ENCODE results near the gene ZNF282.
"Not testable (repeated sequence)": the region's sequence is repeated elsewhere in the genome, so short reads cannot be mapped to it uniquely, and the experiment has no call there.

Gene ZNF282

GRCh38 chr7:149225106-149225505 lies 29.8 kb downstream of the ZNF282 start:
- DNase-seq (ENCODE audit: low spot score): no peak

- DNase-seq (ENCODE audit: low spot score): no peak
Observed at GRCh38 chr7:149225656-149226055, 30.3 kb downstream of the ZNF282 start.

GRCh38 chr7:149226366-149226765 lies 31.0 kb downstream of the ZNF282 start:
- DNase-seq (ENCODE audit: low spot score): not testable (repeated sequence)

GRCh38 chr7:149226840-149227494 lies 31.6 kb downstream of the ZNF282 start:
- DNase-seq (ENCODE audit: low spot score): no peak

- DNase-seq (ENCODE audit: low spot score): no peak
Observed at GRCh38 chr7:149228831-149229471, 33.6 kb downstream of the ZNF282 start.

DNA sequence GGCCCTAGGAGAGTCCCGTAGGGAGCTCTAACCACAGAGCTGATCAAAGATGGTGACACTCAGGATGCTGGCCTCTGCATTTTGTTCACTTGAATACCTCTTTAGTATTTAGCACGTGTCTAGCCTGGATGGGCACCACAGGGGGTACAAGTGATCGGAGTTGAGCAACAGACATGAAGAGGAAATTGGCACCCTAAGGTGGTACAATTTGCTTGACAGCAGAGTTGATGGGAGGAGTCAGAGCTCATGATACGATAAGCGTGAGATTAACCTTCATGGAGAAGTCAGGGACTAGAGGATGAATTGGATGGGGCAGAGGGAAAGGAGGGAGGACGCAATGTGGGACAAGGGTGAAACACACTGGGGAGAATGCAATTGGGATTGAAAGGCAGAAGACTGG lies 34.2 kb downstream of the ZNF282 start:
- no peak for DNase-seq (ENCODE audit: low spot score)

DNA sequence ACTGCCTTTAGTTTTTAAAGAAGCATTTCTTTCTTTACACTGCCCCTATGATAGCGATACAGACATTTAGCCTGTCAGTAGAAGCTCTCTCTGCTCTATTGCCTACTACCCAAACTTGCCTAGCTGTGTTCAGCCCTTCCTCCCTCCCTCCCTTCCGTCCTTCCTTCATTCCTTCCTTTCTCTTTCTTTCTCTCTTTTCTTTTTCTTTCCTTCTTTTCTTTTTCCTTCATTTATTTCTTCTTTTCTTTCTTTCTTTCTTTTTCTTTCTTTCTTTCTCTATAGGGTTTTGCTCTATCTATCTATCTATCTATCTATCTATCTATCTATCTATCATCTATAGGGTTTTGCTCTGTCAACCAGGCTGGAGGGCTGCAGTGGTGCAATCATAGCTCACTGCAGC lies 37.0 kb downstream of the ZNF282 start:
- DNase-seq (ENCODE audit: low spot score): no peak

DNA sequence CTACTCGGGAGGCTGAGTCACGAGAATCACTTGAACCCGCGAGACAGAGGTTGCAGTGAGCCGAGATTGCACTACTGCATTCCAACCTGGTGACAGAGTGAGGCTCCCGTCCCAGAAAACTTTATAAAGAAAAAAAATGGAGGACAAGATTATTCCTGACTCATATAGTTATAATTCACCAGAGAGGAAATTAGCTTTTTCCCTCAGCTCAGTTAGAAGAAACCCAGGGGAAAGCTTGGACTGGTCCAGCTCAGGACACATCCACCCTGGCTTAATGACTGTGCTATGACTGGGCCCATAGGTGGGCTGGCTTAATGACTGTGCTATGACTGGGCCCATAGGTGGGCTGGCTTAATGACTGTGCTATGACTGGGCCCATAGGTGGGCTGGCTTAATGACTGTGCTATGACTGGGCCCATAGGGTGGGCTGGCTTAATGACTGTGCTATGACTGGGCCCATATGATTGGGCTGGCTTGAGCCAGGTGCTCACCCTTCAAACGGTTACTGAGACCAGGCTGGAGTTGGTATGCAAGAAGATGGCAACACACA lies 38.4 kb downstream of the ZNF282 start:
- DNase-seq (ENCODE audit: low spot score): not testable (repeated sequence)

- DNase-seq (ENCODE audit: low spot score): no peak
Observed at GRCh38 chr7:149237502-149237901, 42.2 kb downstream of the ZNF282 start.

DNA sequence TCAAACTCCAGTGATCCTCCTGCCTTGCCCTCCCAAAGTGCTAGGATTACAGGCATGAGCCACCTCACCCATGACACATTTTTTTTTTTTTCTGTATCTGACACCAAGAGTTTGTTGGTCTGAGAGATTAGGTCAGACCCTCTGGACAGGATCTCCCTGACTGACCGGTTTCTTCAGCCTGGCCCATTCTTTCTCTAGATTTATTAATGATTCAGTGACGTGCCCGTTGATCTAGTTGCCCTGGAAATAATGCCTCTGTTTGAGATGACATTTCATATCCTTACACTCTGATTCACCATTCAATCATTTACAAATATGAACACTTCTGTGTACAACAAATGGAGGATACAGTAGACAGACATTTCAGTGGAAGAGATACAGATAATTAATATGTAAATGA lies 42.7 kb downstream of the ZNF282 start:
- DNase-seq (ENCODE audit: low spot score): no peak

- peak; percentile 96 for DNase-seq (ENCODE audit: low spot score)
Observed at GRCh38 chr7:149239345-149240143, 44.2 kb downstream of the ZNF282 start, which contains the start of gene ZNF212. Gene ZNF212, plus strand, starts transcription at chr7:149239651. Its CDS starts 128 bp downstream, at chr7:149239779.

GRCh38 chr7:149240637-149241036 lies 45.3 kb downstream of the ZNF282 start:
- no peak for DNase-seq (ENCODE audit: low spot score)

DNA sequence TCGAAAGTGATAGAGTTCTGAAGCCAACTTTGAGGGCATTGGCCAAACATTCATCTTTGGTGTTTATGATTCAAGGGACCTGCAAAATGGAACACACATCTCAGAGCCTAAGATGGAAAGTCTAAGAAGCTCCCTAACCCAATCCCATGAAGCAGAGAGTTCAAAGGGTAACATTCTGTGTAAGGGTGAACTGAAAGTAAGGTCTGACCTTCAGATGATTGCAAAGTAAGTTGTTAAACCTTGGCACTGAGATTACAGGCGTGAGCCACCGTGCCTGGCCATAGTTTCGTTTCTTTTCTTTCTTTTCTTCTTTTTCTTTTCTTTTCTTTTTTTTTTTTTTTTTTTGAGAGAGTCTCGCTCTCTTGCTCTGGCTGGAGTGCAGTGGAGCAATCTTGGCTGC lies 46.4 kb downstream of the ZNF282 start:
- DNase-seq (ENCODE audit: low spot score): no peak

GRCh38 chr7:149245244-149245643 lies 49.9 kb downstream of the ZNF282 start:
- no peak for DNase-seq (ENCODE audit: low spot score)

- no peak for DNase-seq (ENCODE audit: low spot score)
Observed at GRCh38 chr7:149245744-149246143, 50.4 kb downstream of the ZNF282 start.

GRCh38 chr7:149248777-149249176 lies 53.4 kb downstream of the ZNF282 start:
- DNase-seq (ENCODE audit: low spot score): peak; percentile 30

DNA sequence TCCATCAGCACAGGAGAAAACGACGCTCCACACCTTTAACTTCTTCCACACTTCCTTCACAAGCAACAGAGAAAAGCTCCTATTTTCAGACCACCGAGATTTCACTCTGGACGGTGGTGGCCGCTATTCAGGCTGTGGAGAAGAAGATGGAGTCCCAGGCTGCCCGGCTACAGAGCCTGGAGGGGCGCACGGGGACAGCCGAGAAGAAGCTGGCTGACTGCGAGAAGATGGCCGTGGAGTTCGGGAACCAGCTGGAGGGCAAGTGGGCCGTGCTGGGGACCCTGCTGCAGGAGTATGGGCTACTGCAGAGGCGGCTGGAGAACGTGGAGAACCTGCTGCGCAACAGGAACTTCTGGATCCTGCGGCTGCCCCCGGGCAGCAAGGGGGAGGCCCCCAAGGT lies 54.8 kb downstream of the ZNF282 start:
- not testable (repeated sequence) for DNase-seq (ENCODE audit: low spot score)

DNA sequence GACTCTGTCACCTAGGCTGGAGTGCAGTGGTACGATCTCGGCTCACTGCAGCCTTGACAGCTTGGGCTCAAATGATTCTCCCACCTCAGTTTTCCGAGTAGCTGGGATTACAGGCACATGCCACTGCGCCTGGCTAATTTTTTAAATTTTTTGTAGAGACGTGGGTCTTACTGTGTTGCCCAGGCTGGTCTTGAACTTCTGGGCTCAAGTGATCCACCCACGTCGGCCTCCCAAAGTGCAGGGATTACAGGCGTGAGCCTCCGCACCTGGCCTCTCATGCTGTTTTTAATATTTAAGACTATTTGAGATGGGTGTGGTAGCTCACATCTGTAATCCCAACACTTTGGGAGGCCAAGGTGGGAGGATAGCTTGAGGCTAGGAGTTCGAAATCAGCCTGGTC lies 56.2 kb downstream of the ZNF282 start:
- DNase-seq (ENCODE audit: low spot score): not testable (repeated sequence)

- DNase-seq (ENCODE audit: low spot score): no peak
Observed at GRCh38 chr7:149252378-149252777, 57.0 kb downstream of the ZNF282 start.

GRCh38 chr7:149253665-149254064 lies 58.3 kb downstream of the ZNF282 start:
- no peak for DNase-seq (ENCODE audit: low spot score)

DNA sequence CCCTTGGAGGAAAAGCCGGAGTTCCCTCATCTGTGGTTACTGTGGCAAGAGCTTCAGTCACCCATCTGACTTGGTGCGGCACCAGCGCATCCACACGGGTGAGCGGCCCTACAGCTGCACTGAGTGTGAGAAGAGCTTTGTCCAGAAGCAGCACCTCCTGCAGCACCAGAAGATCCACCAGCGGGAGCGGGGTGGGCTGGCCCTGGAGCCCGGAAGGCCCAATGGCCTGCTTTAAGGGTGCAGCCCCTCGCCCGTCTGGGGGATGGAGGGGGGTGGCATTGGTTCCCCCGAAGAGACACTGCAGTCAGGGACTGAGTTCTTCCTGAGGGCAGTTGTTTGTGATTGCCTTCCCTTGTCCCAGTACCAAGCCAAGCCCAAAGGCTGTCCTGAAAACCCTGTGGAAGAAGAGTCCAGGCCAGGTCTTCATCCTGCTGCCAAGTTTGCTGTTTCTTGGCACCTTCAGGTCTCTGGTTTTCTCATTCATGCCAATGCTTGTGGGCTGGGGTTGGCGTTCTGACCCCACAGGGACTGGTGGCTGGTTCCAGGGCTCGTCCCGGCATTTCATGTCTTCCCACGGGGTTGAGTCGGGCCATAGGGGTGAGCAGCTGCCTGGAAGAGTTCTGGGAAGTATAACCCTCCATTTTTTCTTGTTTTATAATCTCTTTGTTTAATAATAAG lies 59.0 kb downstream of the ZNF282 start:
- DNase-seq (ENCODE audit: low spot score): no peak

DNA sequence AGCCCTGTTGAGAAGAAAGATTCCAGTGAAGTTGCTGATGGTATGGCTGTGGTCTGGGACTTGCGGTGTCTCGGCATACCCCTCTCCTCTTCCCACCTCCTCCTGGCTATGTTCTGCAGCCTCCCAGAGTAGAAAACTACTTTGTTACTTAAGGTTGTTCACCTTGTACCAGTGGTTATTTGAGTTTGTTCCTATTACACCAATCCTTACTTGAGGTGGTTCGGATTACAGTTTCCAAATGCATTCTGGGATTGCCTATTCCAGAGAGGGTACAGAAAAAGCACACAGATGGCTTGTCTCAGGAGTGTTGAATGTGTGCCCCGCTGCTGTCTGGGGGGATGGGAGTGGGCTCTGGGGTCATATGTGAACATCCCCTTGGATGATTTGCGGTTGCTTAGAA lies 59.8 kb downstream of the ZNF282 start:
- DNase-seq (ENCODE audit: low spot score): no peak
